Lower leg skin (tissue), 4 donors: ENCODE results near the gene NSG1. TPM values are rescaled to one million over a fixed set of nuclear protein-coding genes. Genes with fewer than 3 reads are reported as not detected.

ENCODE experiments used
- DNase-seq, 2 donors: peaks; one replicate each; pipeline ENCODE4 v3.0.0-alpha.2; 2019; ENCODE audit warnings: low spot score in 2 of 2
- H3K4me3 ChIP-seq: fragments of 200-600 bp; sonication (generic); 2 replicates; pipeline ENCODE4 v1.5.1; 2017; ENCODE audit warnings: mild to moderate bottlenecking, low read depth; ENCODE audit not compliant: poor library complexity, severe bottlenecking
- CTCF ChIP-seq, 3 donors: fragments of 450-650 bp; IDR thresholded peaks; one replicate each; pipeline ENCODE4 v1.5.1; 2016; ENCODE audit warnings: antibody characterized with exemption in 3 of 3, mild to moderate bottlenecking in 3 of 3, moderate library complexity in 2 of 3
- POLR2A ChIP-seq, 2 donors: fragments of 450-650 bp; IDR thresholded peaks; one replicate each; pipeline ENCODE4 v1.6.1; 2016 to 2017; ENCODE audit warnings: antibody characterized with exemption in 2 of 2, mild to moderate bottlenecking in 1 of 2, moderate library complexity in 1 of 2
- WGBS, 2 donors: methylation state at CpG; one replicate each; pipeline ENCODE4 v1.1.5; 2018; 5-methylcytosine and 5-hydroxymethylcytosine counted together
- intact Hi-C: fragments of 100-400 bp; cut with DNase I; formaldehyde crosslinking; loops from one replicate; pipeline ENCODE4 v1.15.0; 2023; ENCODE audit warnings: low total_unique reads
- total RNA-seq, 4 donors: library from RNA; depleted of rRNA; stranded (reverse); fragments of >200 nt; gene quantifications; one replicate each; pipeline ENCODE4 v1.1.0, GENCODE V29; 2016

NSG1 gene, protein sequence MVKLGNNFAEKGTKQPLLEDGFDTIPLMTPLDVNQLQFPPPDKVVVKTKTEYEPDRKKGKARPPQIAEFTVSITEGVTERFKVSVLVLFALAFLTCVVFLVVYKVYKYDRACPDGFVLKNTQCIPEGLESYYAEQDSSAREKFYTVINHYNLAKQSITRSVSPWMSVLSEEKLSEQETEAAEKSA
- total RNA-seq = 100 to 1,000 TPM; 109 to 158 (median 139) TPM

DNA sequence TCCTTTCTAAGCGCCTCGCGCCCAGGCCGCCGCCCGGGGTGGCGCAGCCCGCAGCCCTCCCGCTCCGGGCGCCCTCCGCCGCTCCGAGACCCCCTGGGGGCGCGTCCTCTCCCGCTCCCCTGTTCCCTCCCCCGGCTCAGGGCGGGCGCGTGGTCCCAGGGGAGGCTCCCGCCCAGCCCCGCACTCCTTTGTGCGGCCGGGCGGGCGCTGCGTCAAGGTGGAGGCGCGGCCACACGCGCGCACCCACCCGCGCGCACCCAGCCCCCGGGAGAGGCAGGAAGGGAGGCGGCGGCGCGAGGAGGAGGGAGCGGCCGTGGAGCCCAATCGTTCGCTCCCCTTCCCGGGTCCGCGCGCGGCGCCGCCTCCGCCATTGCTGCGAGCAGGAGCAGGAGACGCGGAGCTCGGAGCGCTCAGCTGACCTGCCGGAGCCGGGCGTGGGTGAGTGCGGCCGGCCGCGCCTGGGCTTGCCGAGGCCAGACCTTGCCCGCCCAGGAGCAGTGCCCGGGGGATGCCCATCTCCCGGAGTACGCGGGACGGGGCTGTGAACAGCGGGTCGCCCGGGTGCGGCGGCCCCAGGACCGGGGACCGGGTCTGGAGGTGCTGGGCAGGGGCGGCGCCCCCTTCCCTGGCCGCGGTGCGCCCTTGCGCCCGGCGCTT, at the start of gene NSG1:
Gene NSG1 (plus strand): TSS at position 367 of the 657 bp plus-strand sequence. CDS start 528 bp downstream, outside the sequence.
- DNase-seq = no peak
- H3K4me3 ChIP-seq = peak within 1 kb of the TSS; percentile 44
- 0% methylated on average over 3 to 55 of the region's 87 CpGs for WGBS, 2 donors
- intact Hi-C loops = no loop called here
- TF ChIP-seq CTCF (IDR thresholded peaks at IDR 0.05) = no peak
- TF ChIP-seq POLR2A (IDR thresholded peaks at IDR 0.05) = no peak

- no peak overlapping the region for H3K4me3 ChIP-seq
- intact Hi-C loops = loop anchor here (5.0 kb wide), 1 partner anchor 81 kb away; no protein-coding TSS in a partner anchor
- DNase-seq = no peak
- no peak for TF ChIP-seq CTCF (IDR thresholded peaks at IDR 0.05)
- TF ChIP-seq POLR2A (IDR thresholded peaks at IDR 0.05) = no peak
- WGBS, 2 donors = 60 to 68% methylated on average over 11 of the region's 11 CpGs
These were observed 48.5 kb upstream of the NSG1 start for GRCh38 chr4:4338210-4339001.

DNA sequence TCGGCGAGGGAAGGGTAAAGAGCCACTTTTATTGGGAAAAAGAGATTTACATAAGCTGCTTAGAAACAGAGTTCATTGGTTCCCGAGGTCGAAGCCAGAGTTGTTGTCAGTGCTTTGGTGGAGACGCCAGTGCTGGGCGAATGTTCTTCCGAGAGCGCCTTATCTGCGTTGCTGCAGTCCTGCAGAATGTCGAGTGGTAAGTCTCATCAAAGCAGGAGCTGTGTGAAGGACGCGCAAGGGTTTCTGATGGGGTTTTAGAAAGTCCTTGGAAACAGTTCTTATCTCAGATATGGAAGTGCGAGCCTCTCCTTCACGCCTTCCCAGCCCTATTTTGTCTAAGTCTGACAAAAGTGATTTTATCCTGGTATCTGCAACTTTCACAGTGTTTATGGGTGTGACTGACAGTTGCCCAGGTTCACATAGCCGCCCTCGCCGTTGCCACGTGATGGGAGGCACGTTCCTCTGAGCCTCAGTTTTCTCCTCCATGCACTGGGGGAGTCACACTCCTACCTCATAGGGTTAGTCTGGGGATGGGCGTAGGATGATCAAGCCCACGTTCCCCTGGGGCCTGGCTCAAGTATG, 47.3 kb upstream of the NSG1 start:
- intact Hi-C loops = loop anchor here (5.0 kb wide), 1 partner anchor 82 kb away; no protein-coding TSS in a partner anchor
- H3K4me3 ChIP-seq = no peak overlapping the region
- 65 to 71% methylated on average over 21 of the region's 21 CpGs for WGBS, 2 donors
- TF ChIP-seq CTCF (IDR thresholded peaks at IDR 0.05) (no peak), POLR2A (IDR thresholded peaks at IDR 0.05) (no peak)
- no peak for DNase-seq

GRCh38 chr4:4341861-4342650, 44.8 kb upstream of the NSG1 start:
- WGBS, 2 donors = 94% methylated on average over 9 of the region's 9 CpGs
- H3K4me3 ChIP-seq = no peak overlapping the region
- intact Hi-C loops = no loop called here
- no peak for DNase-seq
- no peak for TF ChIP-seq CTCF (IDR thresholded peaks at IDR 0.05)
- no peak for TF ChIP-seq POLR2A (IDR thresholded peaks at IDR 0.05)

DNA sequence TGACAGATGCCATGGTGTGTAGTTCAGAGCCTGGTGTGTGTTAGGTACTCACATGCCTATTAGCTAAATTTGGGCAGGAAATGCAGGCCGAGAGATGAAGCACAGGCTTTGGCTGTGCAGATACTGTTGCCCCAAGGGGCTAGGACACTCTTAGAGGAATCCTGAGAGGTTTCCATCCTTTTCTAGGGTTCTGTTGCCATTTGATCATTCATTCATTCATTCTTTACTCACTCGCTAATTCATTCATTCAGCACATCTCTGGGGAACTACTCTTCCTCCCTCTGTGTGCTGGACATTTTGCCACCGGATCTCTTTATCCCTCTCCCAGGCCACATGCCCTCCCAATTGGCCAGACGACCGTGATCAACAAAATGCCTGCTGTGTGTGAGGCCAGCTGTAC, 43.9 kb upstream of the NSG1 start:
- H3K4me3 ChIP-seq = no peak overlapping the region
- intact Hi-C loops = no loop called here
- TF ChIP-seq POLR2A (IDR thresholded peaks at IDR 0.05) (no peak), CTCF (IDR thresholded peaks at IDR 0.05) (no peak)
- DNase-seq = no peak
- 77 to 88% methylated on average over 5 of the region's 5 CpGs for WGBS, 2 donors
